OCI-LY7 (cell line): ENCODE measurements around the gene CNTN4. TPM values are rescaled to one million over a fixed set of nuclear protein-coding genes. Genes with fewer than 3 reads are reported as not detected.
"Not testable (repeated sequence)": the region's sequence is repeated elsewhere in the genome, so short reads cannot be mapped to it uniquely, and the experiment has no call there.

Source experiments
- BruUV-seq: library from RNA; stranded (reverse); fragments of 400-500 nt; replicated peaks from 2 replicates; lab custom pipeline; 2021; lab: Mats Ljungman, UMichigan
- CTCF ChIA-PET: fragments of 300-600 bp; sonication (Branson Sonifier 250); formaldehyde crosslinking; loops from one replicate; lab custom pipeline; 2022; ENCODE audit warnings: antibody characterized with exemption; ENCODE audit not compliant: unreplicated experiment; lab: Charles Lee
- POLR2A ChIA-PET: fragments of 300-600 bp; sonication (Branson Sonifier 250); formaldehyde crosslinking; loops from one replicate; lab custom pipeline; 2022; ENCODE audit warnings: antibody characterized with exemption; lab: Charles Lee
- DNase-seq: peaks from one replicate; pipeline ENCODE4 v3.0.0-alpha.2; 2015; ENCODE audit warnings: low spot score
- H2AFZ ChIP-seq: fragments of 200-600 bp; sonication (generic), shearing (Covaris generic); 2 replicates; pipeline ENCODE4 v1.6.1; 2014; ENCODE audit warnings: mild to moderate bottlenecking, antibody characterized with exemption, low read length, moderate library complexity
- H3K27ac ChIP-seq: fragments of 200-600 bp; sonication (generic); 2 replicates; pipeline ENCODE4 v1.5.1; 2014; ENCODE audit warnings: mixed run types, low read depth, mild to moderate bottlenecking, moderate library complexity, low read length, inconsistent platforms; ENCODE audit not compliant: poor library complexity, severe bottlenecking
- H3K36me3 ChIP-seq: fragments of 200-600 bp; sonication (generic); 2 replicates; pipeline ENCODE4 v1.6.1; 2014; ENCODE audit warnings: mild to moderate bottlenecking, antibody characterized with exemption, low read length, moderate library complexity, mixed read lengths; ENCODE audit not compliant: insufficient read depth
- H3K4me1 ChIP-seq: fragments of 200-600 bp; sonication (generic); 2 replicates; pipeline ENCODE4 v1.5.1; 2014; ENCODE audit warnings: mild to moderate bottlenecking, low read length; ENCODE audit not compliant: insufficient read depth, poor library complexity, severe bottlenecking
- H3K4me2 ChIP-seq: fragments of 200-600 bp; sonication (generic); 2 replicates; pipeline ENCODE4 v1.6.1; 2014; ENCODE audit warnings: mild to moderate bottlenecking, low read length
- H3K4me3 ChIP-seq: fragments of 200-600 bp; sonication (generic); 2 replicates; pipeline ENCODE4 v1.5.1; 2014; ENCODE audit warnings: mild to moderate bottlenecking, low read depth, low read length; ENCODE audit not compliant: poor library complexity, severe bottlenecking
- H3K79me2 ChIP-seq: fragments of 200-600 bp; sonication (generic); 2 replicates; pipeline ENCODE4 v1.6.1; 2016; ENCODE audit warnings: low read depth, mild to moderate bottlenecking, low read length, moderate library complexity, mixed read lengths; ENCODE audit not compliant: insufficient read depth
- H3K9me2 ChIP-seq: fragments of 200-600 bp; sonication (generic); 2 replicates; pipeline ENCODE4 v1.6.1; 2016; ENCODE audit warnings: mild to moderate bottlenecking, low read length, mixed read lengths; ENCODE audit not compliant: insufficient read depth
- H3K9me3 ChIP-seq: fragments of 200-600 bp; sonication (generic); 2 replicates; pipeline ENCODE4 v1.6.1; 2014; ENCODE audit warnings: mild to moderate bottlenecking, mixed run types, low read length, mixed read lengths
- H4K20me1 ChIP-seq: fragments of 200-600 bp; sonication (generic); 2 replicates; pipeline ENCODE4 v1.6.1; 2014; ENCODE audit warnings: mild to moderate bottlenecking, antibody characterized with exemption, low read length, moderate library complexity, mixed read lengths; ENCODE audit not compliant: insufficient read depth
- EZH2phosphoT487 ChIP-seq: fragments of 200-600 bp; sonication (generic); IDR thresholded peaks from 2 replicates; pipeline ENCODE4 v1.6.1; 2018; ENCODE audit warnings: low read depth, borderline replicate concordance, mild to moderate bottlenecking, mixed run types, antibody characterized with exemption, low read length, moderate library complexity, mixed read lengths
- intact Hi-C: fragments of 100-400 bp; cut with micrococcal nuclease; formaldehyde crosslinking; loops from one replicate; pipeline ENCODE4 v1.10.0; 2022; ENCODE audit not compliant: unreplicated experiment
- total RNA-seq, 2 experiments: library from RNA; depleted of rRNA in 1 of 2; stranded (reverse); fragments of >200 nt in 1 of 2; shearing (Covaris generic) in 1 of 2; gene quantifications; 2 replicates each; pipeline ENCODE4 v1.2.3, GENCODE V29; 2014 to 2022
- TF ChIP-seq, protein P1 (sequence below): fragments of 200-600 bp; sonication (generic); conservative IDR thresholded peaks from 2 replicates; pipeline ENCODE4 v1.5.1; 2014; ENCODE audit warnings: mild to moderate bottlenecking, antibody characterized with exemption, low read length, moderate library complexity, mixed read lengths

CNTN4 gene
- total RNA-seq, 2 experiments from 2014 or later = not detected

DNA sequence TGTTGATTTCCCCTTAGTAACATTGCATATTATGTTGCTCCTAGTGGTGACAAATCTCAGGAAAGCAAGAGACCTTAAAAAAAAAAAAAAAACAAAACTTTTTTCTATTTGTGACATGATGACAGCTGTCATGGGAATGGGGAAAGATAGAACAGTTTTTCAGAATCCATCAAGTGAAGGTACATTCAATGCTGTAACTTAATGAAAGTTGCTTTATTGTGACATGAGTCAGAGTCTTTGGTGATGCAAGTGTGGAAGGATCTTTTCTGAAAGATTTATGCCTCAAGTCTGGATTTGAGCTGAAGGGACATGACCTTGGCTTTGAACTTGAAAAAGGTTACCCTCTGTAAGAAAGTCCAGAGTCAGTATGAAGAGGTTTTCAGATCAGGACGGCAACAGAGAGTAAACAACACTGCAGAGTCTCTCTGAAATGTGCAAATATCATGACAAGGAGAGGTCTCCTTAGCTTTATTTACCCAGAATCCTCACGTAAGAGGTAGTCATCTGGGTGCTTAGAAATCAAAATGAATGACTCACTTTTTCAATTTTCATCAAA is 424.7 kb downstream of the CNTN4 start:
- Histone ChIP-seq H3K4me3 (no peak overlapping the region), H3K4me2 (no peak overlapping the region), H3K4me1 (no peaks in the 10 kb centered on the region), H4K20me1 (no peaks in the 10 kb centered on the region), H3K79me2 (no peaks in the 10 kb centered on the region), H3K9me2 (no peaks in the 10 kb centered on the region), H3K27ac (no peak overlapping the region), H3K9me3 (no peaks in the 10 kb centered on the region), H3K36me3 (no peaks in the 10 kb centered on the region), H2AFZ (no peak overlapping the region)
- TF ChIP-seq EZH2phosphoT487 = no peak
- TF ChIP-seq, protein P1, sequence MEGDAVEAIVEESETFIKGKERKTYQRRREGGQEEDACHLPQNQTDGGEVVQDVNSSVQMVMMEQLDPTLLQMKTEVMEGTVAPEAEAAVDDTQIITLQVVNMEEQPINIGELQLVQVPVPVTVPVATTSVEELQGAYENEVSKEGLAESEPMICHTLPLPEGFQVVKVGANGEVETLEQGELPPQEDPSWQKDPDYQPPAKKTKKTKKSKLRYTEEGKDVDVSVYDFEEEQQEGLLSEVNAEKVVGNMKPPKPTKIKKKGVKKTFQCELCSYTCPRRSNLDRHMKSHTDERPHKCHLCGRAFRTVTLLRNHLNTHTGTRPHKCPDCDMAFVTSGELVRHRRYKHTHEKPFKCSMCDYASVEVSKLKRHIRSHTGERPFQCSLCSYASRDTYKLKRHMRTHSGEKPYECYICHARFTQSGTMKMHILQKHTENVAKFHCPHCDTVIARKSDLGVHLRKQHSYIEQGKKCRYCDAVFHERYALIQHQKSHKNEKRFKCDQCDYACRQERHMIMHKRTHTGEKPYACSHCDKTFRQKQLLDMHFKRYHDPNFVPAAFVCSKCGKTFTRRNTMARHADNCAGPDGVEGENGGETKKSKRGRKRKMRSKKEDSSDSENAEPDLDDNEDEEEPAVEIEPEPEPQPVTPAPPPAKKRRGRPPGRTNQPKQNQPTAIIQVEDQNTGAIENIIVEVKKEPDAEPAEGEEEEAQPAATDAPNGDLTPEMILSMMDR = no peak
- BruUV-seq = no TSS peak
- DNase-seq = no peak
- ChIA-PET POLR2A (no interaction called here), CTCF (no interaction called here)
- intact Hi-C loops = no loop called here

DNA sequence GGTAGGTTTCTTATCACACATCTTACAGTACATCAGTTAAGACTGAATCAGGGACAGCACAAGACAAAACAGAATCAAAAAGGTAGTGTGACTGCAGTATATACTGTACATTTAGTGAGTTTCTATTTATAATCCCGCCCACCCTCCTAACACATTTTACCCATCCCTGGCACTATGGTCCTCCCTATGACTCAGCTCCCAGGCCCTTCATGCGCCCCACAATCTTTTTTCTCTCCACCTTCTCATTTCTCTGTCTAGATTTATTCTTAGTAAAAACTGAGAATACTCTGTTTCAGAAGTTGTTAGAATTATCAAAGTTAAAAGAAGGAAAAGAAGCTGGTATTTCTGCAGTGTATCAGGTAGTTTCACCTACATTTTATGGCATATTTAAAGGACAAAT is 427.3 kb downstream of the CNTN4 start:
- no peak overlapping the region for H3K4me2 ChIP-seq
- no peaks in the 10 kb centered on the region for H3K4me1 ChIP-seq
- H4K20me1 ChIP-seq = no peaks in the 10 kb centered on the region
- TF ChIP-seq, protein P1 = no peak
- no peak for TF ChIP-seq EZH2phosphoT487
- POLR2A ChIA-PET = no interaction called here
- no peak overlapping the region for H3K27ac ChIP-seq
- H3K36me3 ChIP-seq = no peaks in the 10 kb centered on the region
- CTCF ChIA-PET = no interaction called here
- intact Hi-C loops = no loop called here
- H2AFZ ChIP-seq = no peak overlapping the region
- H3K4me3 ChIP-seq = no peak overlapping the region
- H3K9me3 ChIP-seq = no peaks in the 10 kb centered on the region
- H3K79me2 ChIP-seq = no peaks in the 10 kb centered on the region
- BruUV-seq = no TSS peak
- no peak for DNase-seq
- no peaks in the 10 kb centered on the region for H3K9me2 ChIP-seq

DNA sequence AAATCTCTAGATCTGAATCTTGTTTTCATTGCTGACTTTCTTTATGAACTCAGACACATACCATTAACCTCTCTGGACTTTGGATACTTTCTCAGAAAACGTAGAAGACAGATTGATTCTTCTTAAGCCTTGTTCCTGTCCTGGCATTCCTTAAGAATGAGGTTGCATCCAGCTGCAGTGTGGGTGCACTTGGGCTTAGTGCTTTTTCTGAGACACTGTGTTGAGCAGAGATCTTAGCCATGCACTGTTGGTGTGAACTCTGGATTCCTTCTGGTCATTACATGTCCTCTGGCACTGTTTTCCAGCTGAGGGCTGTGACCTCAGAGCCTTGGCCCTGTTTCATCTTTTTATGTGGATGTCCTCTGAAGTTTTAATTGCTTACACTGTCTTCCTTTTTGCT is 428.3 kb downstream of the CNTN4 start:
- Histone ChIP-seq H2AFZ (no peak overlapping the region), H3K4me1 (no peaks in the 10 kb centered on the region), H3K79me2 (no peaks in the 10 kb centered on the region), H3K9me3 (no peaks in the 10 kb centered on the region), H3K36me3 (no peaks in the 10 kb centered on the region), H3K4me2 (no peak overlapping the region), H3K4me3 (no peak overlapping the region), H4K20me1 (no peaks in the 10 kb centered on the region), H3K9me2 (no peaks in the 10 kb centered on the region), H3K27ac (no peak overlapping the region)
- intact Hi-C loops = no loop called here
- DNase-seq = no peak
- no peak for TF ChIP-seq EZH2phosphoT487
- TF ChIP-seq, protein P1 = no peak
- POLR2A ChIA-PET = no interaction called here
- BruUV-seq = no TSS peak
- CTCF ChIA-PET = interaction anchor here (0.5 kb wide), 1 partner anchor 1613 kb away, joined by 3 read pairs; no protein-coding TSS in a partner anchor

DNA sequence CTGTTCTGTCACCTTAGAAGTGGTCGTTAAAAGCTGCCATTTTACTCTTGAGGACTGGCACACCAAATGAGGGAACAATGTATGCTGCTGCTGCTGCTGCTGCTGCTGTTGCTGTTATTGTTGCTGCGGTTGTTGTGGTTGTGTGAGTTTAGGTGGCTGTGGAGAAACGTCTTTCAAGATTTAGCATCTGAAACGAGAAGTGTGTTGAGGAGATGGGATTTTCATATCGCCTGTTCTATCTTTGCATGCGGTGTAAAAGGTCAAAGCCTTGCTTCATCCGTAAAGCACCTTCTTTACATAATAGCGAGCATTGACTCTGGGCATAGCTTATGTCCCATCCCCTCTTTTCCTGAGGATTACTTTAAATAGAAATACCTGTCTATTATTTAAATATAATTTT is 428.7 kb downstream of the CNTN4 start:
- H3K4me1 ChIP-seq, intact Hi-C loops, H3K9me3 ChIP-seq, H3K36me3 ChIP-seq, H3K79me2 ChIP-seq, H2AFZ ChIP-seq, BruUV-seq, H3K4me3 ChIP-seq, DNase-seq, H3K27ac ChIP-seq, H4K20me1 ChIP-seq, H3K4me2 ChIP-seq, POLR2A ChIA-PET, H3K9me2 ChIP-seq: not testable (repeated sequence)
- CTCF ChIA-PET = interaction anchor here (0.5 kb wide), 1 partner anchor 1613 kb away, joined by 3 read pairs; no protein-coding TSS in a partner anchor
